Measurements from ENCODE around the gene UNC45A. TPM values are rescaled to one million over a fixed set of nuclear protein-coding genes. Genes with fewer than 3 reads are reported as not detected.

Gene UNC45A
- total RNA-seq, 1 donor from 2014 or later: 56.2 TPM

DNA sequence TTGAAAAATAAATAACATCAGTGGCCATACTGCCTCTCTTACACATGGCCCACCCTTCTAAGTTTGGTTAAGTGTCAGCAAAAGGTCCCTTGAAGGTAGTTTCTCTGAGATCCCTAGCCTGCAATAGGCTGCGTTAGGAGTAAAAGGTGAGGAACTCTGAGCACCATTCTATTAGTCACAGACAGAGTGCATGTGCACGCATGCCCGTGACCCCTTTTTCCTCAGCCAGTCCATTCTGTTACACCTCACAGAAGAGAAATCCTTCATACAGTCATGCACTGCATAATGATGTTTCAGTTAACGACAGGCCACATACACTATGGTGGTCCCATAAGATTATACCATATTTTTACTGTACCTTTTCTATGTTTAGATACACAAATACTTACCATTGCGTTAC lies 32.1 kb downstream of the UNC45A start:
- Histone ChIP-seq H3K4me2 (ENCODE audit: low read length) (no peak overlapping the region), H3K27me3 (ENCODE audit: insufficient read depth, low read length) (no peaks in the 10 kb centered on the region), H3K9me3 (ENCODE audit: insufficient read depth, low read depth, low read length) (no peaks in the 10 kb centered on the region), H3K4me1 (ENCODE audit: insufficient read depth, low read length) (no peaks in the 10 kb centered on the region), H3K4me3 (ENCODE audit: insufficient read depth, low read depth, low read length) (no peak overlapping the region), H3K27ac (ENCODE audit: low read depth, low read length) (no peak overlapping the region), H3K79me2 (ENCODE audit: insufficient read depth, low read length) (no peaks in the 10 kb centered on the region), H3K36me3 (ENCODE audit: insufficient read depth, low read length) (peaks cover 39% of the 10 kb centered on the region), H3K9ac (ENCODE audit: low read length) (no peak overlapping the region), H4K20me1 (ENCODE audit: insufficient read depth, low read length) (peaks cover 11% of the 10 kb centered on the region), H2AFZ (ENCODE audit: low read depth, low read length) (no peak overlapping the region)
- H3K27ac Mint-ChIP-seq (ENCODE audit: unreplicated experiment): no peak overlapping the region
- no peak for FAIRE-seq
- H3K4me1 Mint-ChIP-seq (ENCODE audit: low read depth, unreplicated experiment): no peaks in the 10 kb centered on the region
- no peak overlapping the region for H3K4me3 Mint-ChIP-seq (ENCODE audit: unreplicated experiment)
- TF ChIP-seq, protein P1, sequence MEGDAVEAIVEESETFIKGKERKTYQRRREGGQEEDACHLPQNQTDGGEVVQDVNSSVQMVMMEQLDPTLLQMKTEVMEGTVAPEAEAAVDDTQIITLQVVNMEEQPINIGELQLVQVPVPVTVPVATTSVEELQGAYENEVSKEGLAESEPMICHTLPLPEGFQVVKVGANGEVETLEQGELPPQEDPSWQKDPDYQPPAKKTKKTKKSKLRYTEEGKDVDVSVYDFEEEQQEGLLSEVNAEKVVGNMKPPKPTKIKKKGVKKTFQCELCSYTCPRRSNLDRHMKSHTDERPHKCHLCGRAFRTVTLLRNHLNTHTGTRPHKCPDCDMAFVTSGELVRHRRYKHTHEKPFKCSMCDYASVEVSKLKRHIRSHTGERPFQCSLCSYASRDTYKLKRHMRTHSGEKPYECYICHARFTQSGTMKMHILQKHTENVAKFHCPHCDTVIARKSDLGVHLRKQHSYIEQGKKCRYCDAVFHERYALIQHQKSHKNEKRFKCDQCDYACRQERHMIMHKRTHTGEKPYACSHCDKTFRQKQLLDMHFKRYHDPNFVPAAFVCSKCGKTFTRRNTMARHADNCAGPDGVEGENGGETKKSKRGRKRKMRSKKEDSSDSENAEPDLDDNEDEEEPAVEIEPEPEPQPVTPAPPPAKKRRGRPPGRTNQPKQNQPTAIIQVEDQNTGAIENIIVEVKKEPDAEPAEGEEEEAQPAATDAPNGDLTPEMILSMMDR (IDR thresholded peaks at IDR 0.05; ENCODE audit: insufficient read depth, low read depth, low read length): no peak
- TF ChIP-seq EZH2 (IDR thresholded peaks at IDR 0.05; ENCODE audit: insufficient read depth, low read length): no peak
- DNase-seq (ENCODE audit: low read depth): no peak
- no peaks in the 10 kb centered on the region for H3K27me3 Mint-ChIP-seq (ENCODE audit: low read depth, unreplicated experiment)
- H3K36me3 Mint-ChIP-seq (ENCODE audit: low read depth, unreplicated experiment): peaks cover 2% of the 10 kb centered on the region
- no peaks in the 10 kb centered on the region for H3K9me3 Mint-ChIP-seq (ENCODE audit: unreplicated experiment)

- DNase-seq (ENCODE audit: low read depth): no peak
- Histone ChIP-seq H4K20me1 (ENCODE audit: insufficient read depth, low read length) (peaks cover 11% of the 10 kb centered on the region), H3K36me3 (ENCODE audit: insufficient read depth, low read length) (peaks cover 36% of the 10 kb centered on the region), H3K9ac (ENCODE audit: low read length) (no peak overlapping the region), H3K27me3 (ENCODE audit: insufficient read depth, low read length) (no peaks in the 10 kb centered on the region), H2AFZ (ENCODE audit: low read depth, low read length) (no peak overlapping the region), H3K27ac (ENCODE audit: low read depth, low read length) (no peak overlapping the region), H3K4me3 (ENCODE audit: insufficient read depth, low read depth, low read length) (no peak overlapping the region), H3K4me1 (ENCODE audit: insufficient read depth, low read length) (no peaks in the 10 kb centered on the region), H3K79me2 (ENCODE audit: insufficient read depth, low read length) (no peaks in the 10 kb centered on the region), H3K4me2 (ENCODE audit: low read length) (no peak overlapping the region), H3K9me3 (ENCODE audit: insufficient read depth, low read depth, low read length) (no peaks in the 10 kb centered on the region)
- Mint-ChIP-seq H3K4me3 (ENCODE audit: unreplicated experiment) (no peak overlapping the region), H3K27ac (ENCODE audit: unreplicated experiment) (no peak overlapping the region), H3K4me1 (ENCODE audit: low read depth, unreplicated experiment) (no peaks in the 10 kb centered on the region), H3K9me3 (ENCODE audit: unreplicated experiment) (no peaks in the 10 kb centered on the region), H3K36me3 (ENCODE audit: low read depth, unreplicated experiment) (peaks cover 2% of the 10 kb centered on the region), H3K27me3 (ENCODE audit: low read depth, unreplicated experiment) (no peaks in the 10 kb centered on the region)
- no peak for FAIRE-seq
- TF ChIP-seq EZH2 (IDR thresholded peaks at IDR 0.05; ENCODE audit: insufficient read depth, low read length): no peak
- TF ChIP-seq, protein P1 (IDR thresholded peaks at IDR 0.05; ENCODE audit: insufficient read depth, low read depth, low read length): no peak
Measured at GRCh38 chr15:90968434-90968833, 33.3 kb downstream of the UNC45A start.

DNA sequence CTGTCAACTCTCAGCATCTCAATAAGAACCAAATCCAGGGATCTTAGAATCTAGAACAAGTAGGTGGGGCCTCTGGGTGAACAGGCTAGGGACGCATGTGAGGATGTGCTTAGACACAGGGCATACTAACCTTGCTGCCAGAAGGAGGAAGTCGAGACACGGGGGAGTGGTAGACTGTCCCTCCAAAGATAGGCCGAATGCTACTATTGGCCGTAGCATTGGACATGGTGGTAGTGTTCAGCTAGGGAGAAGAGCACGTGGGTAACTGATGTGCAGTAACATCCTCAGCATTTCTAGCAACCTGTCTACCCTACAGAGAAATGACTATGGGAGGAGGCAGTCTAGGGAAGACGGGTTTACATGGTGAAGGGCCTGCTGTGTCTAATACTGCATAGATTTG lies 35.2 kb downstream of the UNC45A start:
- FAIRE-seq: no peak
- Histone ChIP-seq H2AFZ (ENCODE audit: low read depth, low read length) (no peak overlapping the region), H3K4me3 (ENCODE audit: insufficient read depth, low read depth, low read length) (no peak overlapping the region), H3K9ac (ENCODE audit: low read length) (no peak overlapping the region), H3K4me1 (ENCODE audit: insufficient read depth, low read length) (no peaks in the 10 kb centered on the region), H3K4me2 (ENCODE audit: low read length) (no peak overlapping the region), H3K36me3 (ENCODE audit: insufficient read depth, low read length) (peaks cover 38% of the 10 kb centered on the region), H3K27me3 (ENCODE audit: insufficient read depth, low read length) (no peaks in the 10 kb centered on the region), H3K79me2 (ENCODE audit: insufficient read depth, low read length) (no peaks in the 10 kb centered on the region), H3K9me3 (ENCODE audit: insufficient read depth, low read depth, low read length) (no peaks in the 10 kb centered on the region), H3K27ac (ENCODE audit: low read depth, low read length) (no peak overlapping the region), H4K20me1 (ENCODE audit: insufficient read depth, low read length) (peaks cover 11% of the 10 kb centered on the region)
- H3K4me1 Mint-ChIP-seq (ENCODE audit: low read depth, unreplicated experiment): no peaks in the 10 kb centered on the region
- TF ChIP-seq, protein P1 (IDR thresholded peaks at IDR 0.05; ENCODE audit: insufficient read depth, low read depth, low read length): no peak
- no peak for TF ChIP-seq EZH2 (IDR thresholded peaks at IDR 0.05; ENCODE audit: insufficient read depth, low read length)
- peaks cover 2% of the 10 kb centered on the region for H3K36me3 Mint-ChIP-seq (ENCODE audit: low read depth, unreplicated experiment)
- no peak overlapping the region for H3K27ac Mint-ChIP-seq (ENCODE audit: unreplicated experiment)
- no peaks in the 10 kb centered on the region for H3K9me3 Mint-ChIP-seq (ENCODE audit: unreplicated experiment)
- no peaks in the 10 kb centered on the region for H3K27me3 Mint-ChIP-seq (ENCODE audit: low read depth, unreplicated experiment)
- DNase-seq (ENCODE audit: low read depth): no peak
- no peak overlapping the region for H3K4me3 Mint-ChIP-seq (ENCODE audit: unreplicated experiment)

All from astrocyte (in vitro differentiated cells and primary cell).